Left lung (tissue), 10 donors: ENCODE measurements around the gene SLC22A14. TPM values are rescaled to one million over a fixed set of nuclear protein-coding genes. Genes with fewer than 3 reads are reported as not detected.

Experiments
- ATAC-seq: fragments of 200-7000 bp; cut with Tn5 transposase; one replicate; pipeline ENCODE4 v1.9.1; 2020; ENCODE audit warnings: moderate library complexity
- DNase-seq, 4 donors: peaks; one replicate each; pipeline ENCODE4 v3.0.0-alpha.2; 2013 to 2020
- H3K27ac ChIP-seq, 2 donors: fragments of 200-600 bp; sonication (generic) in 1 of 2; one replicate each; pipeline versions ENCODE4 v1.5.0 to v1.8.0; 2020 to 2021
- H3K27me3 ChIP-seq, 2 donors: fragments of 200-600 bp; sonication (generic) in 1 of 2; one replicate each; pipeline versions ENCODE4 v1.5.0 to v1.8.0; 2020 to 2021
- H3K36me3 ChIP-seq, 2 donors: fragments of 200-600 bp; sonication (generic) in 1 of 2; one replicate each; pipeline versions ENCODE4 v1.5.0 to v1.8.0; 2020 to 2021
- H3K4me1 ChIP-seq, 2 donors: fragments of 200-600 bp; one replicate each; pipeline ENCODE4 v1.8.0; 2021
- H3K4me3 ChIP-seq, 2 donors: fragments of 200-600 bp; sonication (generic) in 1 of 2; one replicate each; pipeline versions ENCODE4 v1.5.0 to v1.8.0; 2020 to 2021; ENCODE audit warnings: mild to moderate bottlenecking in 1 of 2
- H3K9me3 ChIP-seq, 2 donors: fragments of 200-600 bp; sonication (generic) in 1 of 2; one replicate each; pipeline versions ENCODE4 v1.5.0 to v1.8.0; 2020 to 2021
- intact Hi-C, 2 donors: fragments of 100-400 bp; cut with DNase I; formaldehyde crosslinking; loops; one replicate each; pipeline versions ENCODE4 v1.11.2 to v1.14.2; 2022
- polyA plus RNA-seq, 6 donors: library from polyadenylated mRNA; unstranded; fragments of 120-200 nt; gene quantifications; one replicate each; pipeline ENCODE4 v1.2.1, GENCODE V29; 2013; ENCODE audit not compliant: insufficient read length in 6 of 6
- total RNA-seq, 2 donors: library from RNA; stranded (reverse); fragmentation: NEBNext Ultra II Directional; extraction: Animal tissue kit (Norgen Biotek cat#: 25700); gene quantifications; one replicate each; pipeline ENCODE4 v1.2.1, GENCODE V29; 2021
- TF ChIP-seq, protein P1 (sequence below), 2 donors: fragments of 200-600 bp; sonication (generic) in 1 of 2; IDR thresholded peaks; one replicate each; pipeline versions ENCODE4 v1.5.0 to v1.8.0; 2021; ENCODE audit warnings: antibody characterized with exemption in 2 of 2
- donor health status: DM: no; HTN: yes; CAD: no.
- donor health status: DM: no; HTN: no; CAD: no.

Gene SLC22A14
- total and polyA plus RNA-seq, 8 donors: 0.11 to 0.24 (median 0.15) TPM; not detected in 2

DNA sequence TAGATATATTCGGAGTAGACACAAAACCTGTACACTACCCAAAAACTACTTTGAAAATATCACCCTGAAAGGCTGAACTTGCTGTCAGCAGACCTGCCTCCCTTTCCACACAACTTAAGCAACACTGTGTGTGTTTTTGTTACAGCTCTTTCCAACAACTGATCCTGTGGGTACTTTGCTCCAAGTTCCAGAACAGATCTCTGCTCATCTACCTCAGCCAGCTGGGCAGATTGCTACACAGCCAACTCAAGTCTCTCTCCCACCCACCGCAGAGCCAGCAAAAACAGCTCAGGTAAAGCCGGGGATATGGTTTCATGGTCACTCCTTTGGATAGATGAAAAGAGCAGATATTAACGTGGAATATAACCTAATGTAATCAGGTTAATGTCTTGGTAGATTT lies 36.2 kb upstream of the SLC22A14 start:
- Histone ChIP-seq H3K4me1 (no peaks in the 10 kb centered on the region), H3K9me3 (no peaks in the 10 kb centered on the region), H3K27ac (no peak overlapping the region), H3K36me3 (peaks cover 0 to 64% of the 10 kb centered on the region in 2 donors), H3K4me3 (no peak overlapping the region), H3K27me3 (no peaks in the 10 kb centered on the region)
- DNase-seq (no peak), ATAC-seq (no peak)
- TF ChIP-seq, protein P1, sequence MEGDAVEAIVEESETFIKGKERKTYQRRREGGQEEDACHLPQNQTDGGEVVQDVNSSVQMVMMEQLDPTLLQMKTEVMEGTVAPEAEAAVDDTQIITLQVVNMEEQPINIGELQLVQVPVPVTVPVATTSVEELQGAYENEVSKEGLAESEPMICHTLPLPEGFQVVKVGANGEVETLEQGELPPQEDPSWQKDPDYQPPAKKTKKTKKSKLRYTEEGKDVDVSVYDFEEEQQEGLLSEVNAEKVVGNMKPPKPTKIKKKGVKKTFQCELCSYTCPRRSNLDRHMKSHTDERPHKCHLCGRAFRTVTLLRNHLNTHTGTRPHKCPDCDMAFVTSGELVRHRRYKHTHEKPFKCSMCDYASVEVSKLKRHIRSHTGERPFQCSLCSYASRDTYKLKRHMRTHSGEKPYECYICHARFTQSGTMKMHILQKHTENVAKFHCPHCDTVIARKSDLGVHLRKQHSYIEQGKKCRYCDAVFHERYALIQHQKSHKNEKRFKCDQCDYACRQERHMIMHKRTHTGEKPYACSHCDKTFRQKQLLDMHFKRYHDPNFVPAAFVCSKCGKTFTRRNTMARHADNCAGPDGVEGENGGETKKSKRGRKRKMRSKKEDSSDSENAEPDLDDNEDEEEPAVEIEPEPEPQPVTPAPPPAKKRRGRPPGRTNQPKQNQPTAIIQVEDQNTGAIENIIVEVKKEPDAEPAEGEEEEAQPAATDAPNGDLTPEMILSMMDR (IDR thresholded peaks at IDR 0.05): no peak
- intact Hi-C loops: no loop called here

DNA sequence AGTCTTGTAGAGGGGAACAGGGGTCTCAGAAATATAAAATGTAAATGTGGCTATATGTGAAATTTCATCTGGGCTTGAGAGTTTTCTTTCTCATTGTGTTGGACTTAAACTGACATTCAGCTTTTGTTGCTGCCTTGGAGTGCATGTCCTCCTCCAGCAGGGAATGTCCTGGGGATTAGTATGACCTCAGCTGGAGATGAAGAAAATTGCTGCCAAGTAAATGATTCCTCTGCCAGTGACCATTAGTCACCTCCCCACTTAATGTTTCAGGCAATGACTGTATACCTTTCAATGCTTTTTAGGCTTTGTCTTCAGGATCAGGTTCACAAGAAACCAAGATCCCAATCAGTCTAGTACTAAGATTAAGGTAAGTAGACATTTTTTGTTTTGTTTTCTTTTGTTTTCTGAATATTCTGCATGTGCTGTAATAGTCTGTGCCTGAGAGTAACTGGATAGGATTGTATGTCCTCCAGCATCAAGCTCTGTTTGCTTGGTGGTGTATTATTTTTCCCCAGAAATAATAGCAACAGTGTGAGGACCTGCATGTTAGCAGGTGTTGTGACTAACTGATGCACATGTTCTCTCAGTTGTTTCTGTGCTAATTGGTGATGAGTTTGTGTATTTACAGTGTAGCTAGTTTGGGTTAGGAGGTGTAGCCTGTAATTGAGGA lies 34.6 kb upstream of the SLC22A14 start:
- H3K4me3 ChIP-seq: no peak overlapping the region
- peaks cover 0 to 78% of the 10 kb centered on the region in 2 donors for H3K36me3 ChIP-seq
- H3K27ac ChIP-seq: no peak overlapping the region
- H3K9me3 ChIP-seq: no peaks in the 10 kb centered on the region
- no peaks in the 10 kb centered on the region for H3K27me3 ChIP-seq
- TF ChIP-seq, protein P1 (IDR thresholded peaks at IDR 0.05): no peak
- peak; percentile 96 for ATAC-seq
- no peaks in the 10 kb centered on the region for H3K4me1 ChIP-seq
- intact Hi-C loops: no loop called here
- peak in 1 of 4 donors; percentile 14 for DNase-seq

DNA sequence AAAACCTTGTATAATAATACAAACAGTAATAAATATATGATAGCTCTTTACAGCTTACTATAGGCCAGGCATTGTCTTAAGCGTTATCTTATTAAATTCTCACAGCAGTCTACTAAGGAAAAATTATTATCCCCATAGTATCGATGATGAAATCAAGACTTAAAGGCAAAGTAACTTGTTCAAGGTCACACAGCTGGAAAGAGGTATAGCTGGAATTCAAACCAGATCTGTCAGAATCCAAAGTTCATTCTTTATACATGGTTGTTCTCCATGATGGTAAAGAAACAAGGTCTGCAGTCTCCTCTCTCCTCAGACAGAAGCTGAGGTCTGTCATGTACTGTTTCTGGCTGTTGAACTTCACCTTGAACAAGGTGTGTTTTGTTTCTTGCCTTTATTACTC lies 31.9 kb upstream of the SLC22A14 start:
- no peaks in the 10 kb centered on the region for H3K9me3 ChIP-seq
- ATAC-seq (no peak), DNase-seq (no peak)
- no peaks in the 10 kb centered on the region for H3K27me3 ChIP-seq
- TF ChIP-seq, protein P1 (IDR thresholded peaks at IDR 0.05): no peak
- no peaks in the 10 kb centered on the region for H3K4me1 ChIP-seq
- no peak overlapping the region for H3K4me3 ChIP-seq
- peaks cover 0 to 93% of the 10 kb centered on the region in 2 donors for H3K36me3 ChIP-seq
- intact Hi-C loops: no loop called here
- H3K27ac ChIP-seq: no peak overlapping the region

DNA sequence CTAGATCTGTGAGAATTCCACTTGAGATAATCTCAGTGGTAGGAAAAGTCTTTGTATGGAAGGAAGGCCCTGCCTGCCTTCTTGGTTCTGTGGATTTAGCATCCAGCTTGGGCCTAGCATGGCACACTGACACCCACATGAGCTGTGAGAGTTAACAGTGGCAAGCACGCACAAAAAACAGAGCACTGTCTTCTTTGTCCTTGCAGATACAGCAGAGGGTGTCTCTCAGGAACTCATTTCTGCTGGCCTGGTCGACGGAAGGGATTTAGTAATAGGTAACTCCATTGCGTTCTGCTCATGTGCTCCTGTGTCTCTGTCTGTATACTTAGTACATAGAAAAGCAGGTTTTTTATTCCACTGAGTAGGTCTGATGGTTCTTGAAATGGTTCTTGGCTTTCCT lies 30.9 kb upstream of the SLC22A14 start:
- no peak for ATAC-seq
- Histone ChIP-seq H3K9me3 (no peaks in the 10 kb centered on the region), H3K27ac (no peak overlapping the region), H3K36me3 (peaks cover 0 to 91% of the 10 kb centered on the region in 2 donors), H3K4me1 (no peaks in the 10 kb centered on the region), H3K27me3 (no peaks in the 10 kb centered on the region), H3K4me3 (no peak overlapping the region)
- TF ChIP-seq, protein P1 (IDR thresholded peaks at IDR 0.05): no peak
- intact Hi-C loops: no loop called here
- DNase-seq: no peak

DNA sequence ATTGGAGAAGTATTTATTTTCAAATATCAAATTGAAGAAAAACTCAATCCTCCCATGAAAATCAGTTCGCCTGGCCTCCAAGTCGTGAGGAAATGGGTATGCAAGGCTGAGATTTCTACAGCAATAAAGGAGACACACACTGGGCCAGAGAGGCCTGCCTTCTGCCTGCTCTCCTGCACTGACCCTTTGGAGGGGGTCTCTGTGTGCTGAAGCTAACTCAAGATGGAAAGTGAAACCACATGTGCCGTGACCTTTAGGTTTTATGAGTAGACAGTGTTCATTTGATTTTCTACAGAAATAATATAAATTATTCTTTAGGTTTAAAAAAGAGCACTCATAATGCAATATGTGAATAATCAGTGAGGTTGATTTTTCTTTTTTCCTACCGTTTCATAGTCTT lies 28.4 kb upstream of the SLC22A14 start:
- peaks cover 0 to 67% of the 10 kb centered on the region in 2 donors for H3K36me3 ChIP-seq
- TF ChIP-seq, protein P1 (IDR thresholded peaks at IDR 0.05): no peak
- intact Hi-C loops: no loop called here

More for the DNA sequence above, 28.4 kb upstream of the SLC22A14 start:
- Histone ChIP-seq H3K4me3 (no peak overlapping the region), H3K4me1 (no peaks in the 10 kb centered on the region), H3K27me3 (no peaks in the 10 kb centered on the region), H3K9me3 (no peaks in the 10 kb centered on the region), H3K27ac (no peak overlapping the region)
- ATAC-seq (no peak), DNase-seq (no peak)
